Ramos (cell line): ENCODE data around the gene GNL1.

Experiments
- in situ Hi-C: fragments of 300-500 bp; cut with MboI; formaldehyde crosslinking; loops from one replicate; pipeline ENCODE4 v1.14.3; 2022; ENCODE audit warnings: low sequenced_read_pairs; ENCODE audit not compliant: unreplicated experiment

GNL1 gene

GRCh38 chr6:30570740-30571074 is 14.4 kb upstream of the GNL1 start:
- in situ Hi-C loops, result no loop called here

- in situ Hi-C loops, result no loop called here
Measured at GRCh38 chr6:30570263-30570662, 14.0 kb upstream of the GNL1 start.

DNA sequence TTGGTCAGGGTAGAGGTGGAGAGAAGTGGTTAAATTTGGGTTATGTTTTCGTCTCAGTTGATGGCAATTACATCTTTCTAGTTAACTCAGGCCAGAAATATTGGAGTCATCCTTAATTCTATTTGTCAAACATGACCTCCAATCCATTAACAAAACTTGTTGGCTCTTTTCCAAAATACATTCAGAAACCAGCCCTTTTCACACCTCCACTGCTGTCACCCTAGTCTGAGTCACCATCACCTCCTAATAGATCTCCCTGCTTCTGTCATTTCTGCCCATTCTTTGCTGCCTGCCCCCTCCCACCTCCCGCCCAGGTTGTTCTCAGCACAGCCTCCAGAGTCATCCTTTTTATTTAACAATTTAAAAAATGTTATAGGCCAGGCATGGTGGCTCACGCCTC is 12.0 kb upstream of the GNL1 start:
- in situ Hi-C loops, result no loop called here

DNA sequence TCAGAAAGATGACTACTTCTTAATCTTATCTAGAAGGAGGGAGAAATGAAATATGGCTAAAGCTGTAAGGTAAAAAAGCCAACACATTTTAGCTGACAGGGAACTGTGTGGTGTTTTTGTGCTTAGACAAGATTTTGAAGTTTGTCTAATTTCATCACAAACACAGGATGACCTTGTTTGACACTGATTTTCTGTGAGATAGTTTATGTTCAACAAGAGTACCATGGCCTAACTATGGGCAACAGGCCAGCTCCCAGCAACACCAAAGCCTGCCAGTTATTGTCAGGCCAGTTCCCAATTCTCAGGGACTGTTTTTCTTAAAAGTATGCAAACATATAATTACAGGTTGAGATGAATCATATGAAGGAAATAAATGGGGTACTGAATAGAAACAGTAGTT is 9.5 kb upstream of the GNL1 start:
- in situ Hi-C loops, result no loop called here

GRCh38 chr6:30564114-30564513 is 7.8 kb upstream of the GNL1 start:
- in situ Hi-C loops, result no loop called here

DNA sequence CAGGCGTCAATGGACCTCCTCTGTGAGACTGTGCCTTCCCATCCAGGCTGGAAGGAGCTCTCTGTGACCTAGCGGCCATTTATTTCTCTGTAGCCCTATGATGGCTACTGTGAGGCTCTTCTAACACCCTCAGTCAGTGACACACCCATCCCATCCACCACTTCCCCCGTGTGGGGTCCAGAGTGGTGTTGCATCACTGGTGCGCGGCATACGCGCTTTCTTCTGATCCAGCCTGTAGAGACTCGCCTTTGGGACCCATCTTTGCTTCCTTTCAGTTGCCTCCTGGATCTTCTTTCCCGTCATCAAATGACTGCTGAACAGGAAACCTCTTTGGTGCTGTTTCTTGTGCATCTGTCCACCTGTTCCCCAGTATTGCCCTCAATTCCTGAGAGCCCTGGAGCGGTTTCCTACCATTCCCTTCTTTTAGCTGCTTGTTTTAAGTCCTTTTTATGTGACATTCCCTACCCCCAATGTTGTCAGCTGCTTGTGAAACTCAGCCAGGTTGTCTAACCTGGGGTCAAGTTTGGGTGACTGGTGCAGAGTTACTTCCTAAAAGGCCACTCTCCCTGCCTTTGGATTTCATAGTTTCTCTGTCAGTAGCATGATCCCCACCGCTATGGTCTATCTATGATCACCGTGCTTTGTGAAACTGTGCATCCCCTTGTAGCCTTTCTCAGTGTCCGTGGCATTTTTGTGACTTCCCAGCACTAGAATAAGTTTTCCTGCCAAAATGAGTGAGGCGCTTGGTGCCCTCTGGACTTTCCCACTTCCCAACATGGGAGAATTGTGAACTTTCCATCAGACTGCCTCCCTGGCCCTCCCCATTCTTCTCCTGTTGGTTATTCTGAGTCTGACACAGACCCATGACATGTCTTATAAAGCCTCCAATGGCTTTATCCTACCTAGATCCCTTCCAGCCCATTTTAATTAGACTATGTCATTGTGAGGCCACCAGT is 6.5 kb upstream of the GNL1 start:
- in situ Hi-C loops, result no loop called here

GRCh38 chr6:30560930-30561329 is 4.6 kb upstream of the GNL1 start:
- in situ Hi-C loops, result no loop called here

DNA sequence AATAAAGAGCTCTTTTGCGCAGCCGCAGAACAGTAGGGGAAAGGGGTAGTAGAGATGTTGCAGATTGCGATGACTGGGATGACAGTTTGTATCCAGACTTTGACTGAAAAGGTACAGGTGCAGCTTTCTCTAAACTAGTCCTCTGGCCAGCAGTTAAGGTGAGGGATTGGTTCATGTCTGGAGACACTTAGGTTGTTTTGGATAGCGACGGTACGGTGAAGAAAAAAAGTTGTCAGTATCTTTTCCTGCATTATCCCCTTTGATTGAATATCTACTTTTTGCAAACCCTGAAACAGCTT is 1.3 kb upstream of the GNL1 start:
- in situ Hi-C loops, result no loop called here

- in situ Hi-C loops, result no loop called here
Measured at GRCh38 chr6:30556906-30557682, 805 bp upstream of the GNL1 start, which contains the start of gene PRR3. PRR3 (plus strand) TSS chr6:30557295; CDS start chr6:30557345, 50 bp downstream.

- in situ Hi-C loops, result no loop called here
Measured at GRCh38 chr6:30555816-30556065, 548 bp downstream of the GNL1 start.

DNA sequence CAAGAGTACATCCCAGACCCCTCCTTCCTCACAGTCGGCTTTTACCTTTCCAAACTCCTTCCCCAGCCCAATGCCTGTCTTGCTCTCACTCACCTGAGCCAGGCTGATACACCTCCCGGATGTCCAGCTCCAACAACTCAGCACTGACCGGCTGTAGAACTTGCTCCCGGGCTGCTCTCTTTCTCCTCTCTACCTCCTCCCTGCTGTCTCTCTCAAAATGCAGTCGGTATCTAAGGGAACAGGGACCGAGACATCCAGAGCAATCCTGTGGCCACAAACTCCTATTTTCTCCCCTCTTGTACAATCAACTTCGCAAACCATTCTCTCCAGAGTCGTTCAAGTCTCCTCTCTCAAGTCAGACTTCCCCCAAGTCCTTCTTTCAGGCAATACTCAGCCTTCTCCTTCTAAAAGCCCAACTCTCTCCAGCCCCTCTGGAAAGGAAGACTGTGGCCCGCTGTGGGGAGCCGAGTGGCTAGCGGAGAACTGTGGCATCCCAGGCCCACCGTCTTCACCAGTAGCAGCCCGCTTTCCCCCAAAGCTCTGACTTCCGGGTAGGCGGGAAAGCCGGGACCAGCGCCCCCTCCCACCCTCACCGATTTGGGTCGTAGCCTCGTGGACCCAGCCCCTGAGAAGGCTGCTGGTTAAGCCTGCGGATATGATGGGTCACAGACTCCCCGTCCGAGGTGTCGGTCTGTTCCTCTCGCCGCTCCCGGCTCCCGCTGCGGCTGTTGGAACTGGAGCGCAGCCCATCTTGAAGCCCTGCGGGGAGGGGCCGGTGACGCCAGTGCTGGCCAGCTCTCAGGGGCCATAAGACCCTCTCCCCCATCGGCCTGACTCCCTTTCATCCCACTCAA is 1.1 kb downstream of the GNL1 start:
- in situ Hi-C loops, result no loop called here

DNA sequence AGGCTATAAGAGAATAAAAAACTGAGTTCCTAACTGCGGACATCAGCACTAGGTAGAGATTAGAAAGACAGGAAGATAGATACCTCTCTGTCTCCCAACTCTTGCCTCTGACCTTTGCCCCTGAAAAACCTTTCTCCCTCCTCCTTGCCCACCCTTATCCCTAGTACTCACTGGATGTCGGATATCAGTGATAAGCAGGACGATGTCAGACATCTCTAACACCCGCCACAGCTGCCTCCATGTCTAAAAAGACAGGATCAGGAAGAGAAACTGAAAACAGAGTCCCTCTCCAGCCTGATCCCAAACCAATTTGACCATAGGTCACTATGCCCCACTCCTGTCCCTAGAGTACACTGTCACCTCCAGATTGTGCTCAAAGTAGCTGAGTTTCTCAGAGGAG is 1.9 kb downstream of the GNL1 start:
- in situ Hi-C loops, result no loop called here

GRCh38 chr6:30548375-30548774 is 7.9 kb downstream of the GNL1 start:
- in situ Hi-C loops, result no loop called here

GRCh38 chr6:30547454-30547853 is 8.8 kb downstream of the GNL1 start:
- in situ Hi-C loops, result no loop called here

DNA sequence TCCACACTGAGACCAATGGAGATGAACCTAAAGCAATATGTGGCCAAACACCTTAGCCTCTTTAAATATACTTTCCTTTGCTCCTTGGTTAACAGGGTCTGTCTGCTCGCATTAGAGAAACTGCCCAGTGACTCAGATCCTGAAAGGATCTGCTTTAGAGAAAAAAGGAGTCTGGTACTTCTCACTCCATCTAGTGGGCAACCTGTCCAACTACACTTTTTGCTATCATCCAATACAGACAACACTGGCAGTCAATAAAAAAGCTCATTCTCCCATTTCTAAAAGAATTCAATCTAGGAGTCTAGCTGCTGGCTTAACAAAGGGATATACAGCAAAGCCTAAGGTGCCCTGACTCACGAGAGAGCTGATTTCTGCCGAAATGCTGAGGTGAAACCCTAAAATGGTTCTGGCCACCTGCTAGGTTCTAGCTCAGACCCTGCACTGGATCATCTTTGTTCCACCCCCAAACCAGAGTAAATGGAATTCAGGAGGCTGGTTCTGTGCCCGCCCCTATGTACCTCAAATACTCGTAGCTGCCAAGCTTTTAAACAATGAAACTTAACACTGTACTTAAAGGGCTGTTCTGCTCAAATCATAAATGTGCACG is 11.5 kb downstream of the GNL1 start:
- in situ Hi-C loops, result no loop called here

DNA sequence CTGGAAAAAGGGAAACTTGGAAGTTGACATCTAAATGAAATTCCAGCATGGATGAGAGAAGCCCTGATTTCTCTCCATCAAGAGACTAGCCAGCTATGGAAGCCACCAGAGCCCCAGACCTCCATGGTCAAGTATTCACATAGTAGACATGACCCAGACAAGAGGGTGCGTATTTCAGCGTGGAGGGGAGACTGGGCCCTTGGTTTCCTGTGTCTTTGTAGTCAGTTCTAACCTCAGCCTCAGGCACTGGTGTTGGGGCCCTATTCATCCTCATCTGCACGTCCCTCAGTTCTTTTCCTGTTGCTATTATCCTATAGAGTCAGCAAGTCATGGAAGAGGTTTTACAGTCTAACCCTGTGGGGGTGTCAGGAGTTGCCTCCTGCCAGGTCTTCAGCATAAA is 12.5 kb downstream of the GNL1 start:
- in situ Hi-C loops, result no loop called here

DNA sequence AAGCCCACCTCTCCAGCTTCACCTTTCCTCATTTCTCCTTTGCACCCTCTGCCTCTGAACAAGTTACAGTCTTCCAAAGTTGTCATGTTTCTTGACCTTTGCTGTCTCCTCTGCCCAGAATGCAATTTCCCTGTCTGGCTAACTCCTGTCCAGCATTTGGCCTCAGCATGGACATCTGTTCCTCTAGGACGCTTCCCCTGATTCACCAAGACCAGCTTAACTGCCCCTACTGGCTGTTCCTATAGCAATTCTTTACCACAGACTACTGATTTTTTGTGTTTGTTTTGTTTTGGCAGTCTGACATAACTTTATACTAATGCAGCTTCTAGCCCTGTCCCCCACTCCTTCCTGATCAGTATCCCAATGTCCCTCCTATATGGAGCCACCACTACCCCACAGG is 13.4 kb downstream of the GNL1 start:
- in situ Hi-C loops, result no loop called here

DNA sequence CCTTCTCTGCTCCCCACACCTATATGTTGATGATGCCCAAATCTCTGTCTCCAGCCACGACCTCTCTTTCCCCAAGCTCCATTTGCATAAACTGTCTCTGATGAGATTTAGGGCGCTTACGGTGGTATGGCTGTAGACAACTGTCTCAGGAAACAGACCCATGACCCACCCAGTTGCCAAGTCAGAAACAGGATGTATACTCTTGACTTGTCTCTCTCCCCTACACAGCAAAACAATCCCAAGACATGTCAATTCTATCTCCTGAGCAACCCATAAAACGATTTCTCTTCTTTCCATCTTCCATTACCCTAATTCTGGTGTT is 13.9 kb downstream of the GNL1 start:
- in situ Hi-C loops, result no loop called here

DNA sequence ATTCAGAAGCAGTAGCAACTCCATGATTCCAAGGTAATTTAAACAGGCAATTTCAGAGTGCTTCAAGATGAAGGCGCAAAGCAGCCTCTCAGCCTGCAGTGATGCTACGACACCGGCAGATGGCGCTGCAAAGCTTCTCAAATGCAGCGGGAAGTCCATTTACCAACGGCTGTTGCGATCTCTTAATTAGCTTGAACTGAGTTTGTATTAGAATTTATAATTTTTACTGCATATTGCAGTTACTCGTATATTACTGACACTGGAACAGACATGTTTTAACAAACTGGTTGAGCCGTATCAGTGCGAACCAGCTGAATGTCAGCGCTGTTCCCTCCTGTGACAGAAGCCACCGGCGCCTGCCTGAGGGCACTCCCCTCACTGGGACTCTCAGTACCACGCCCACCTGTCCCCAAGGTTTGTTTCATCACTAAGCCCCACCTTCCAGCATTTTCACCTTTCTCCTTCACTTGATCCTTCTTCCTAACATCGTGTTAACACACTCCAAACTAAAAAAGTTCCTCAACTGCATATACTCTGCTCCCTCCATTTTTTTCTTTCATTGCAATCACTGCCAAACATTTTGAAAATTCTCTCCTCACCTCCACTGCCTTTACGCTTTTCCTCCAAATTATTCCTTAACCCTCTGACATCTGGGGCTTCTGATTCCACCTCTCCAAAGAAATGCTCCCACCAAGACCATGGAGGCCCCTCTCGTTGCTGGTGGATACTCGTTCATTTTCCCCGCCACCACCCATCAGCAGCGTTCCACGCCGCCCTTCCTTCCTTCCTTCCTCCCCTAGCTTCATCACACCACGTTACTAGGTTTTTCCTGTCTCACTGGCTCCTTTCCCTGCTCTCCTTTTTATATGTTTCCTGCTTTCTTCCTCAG is 14.5 kb downstream of the GNL1 start:
- in situ Hi-C loops, result no loop called here

DNA sequence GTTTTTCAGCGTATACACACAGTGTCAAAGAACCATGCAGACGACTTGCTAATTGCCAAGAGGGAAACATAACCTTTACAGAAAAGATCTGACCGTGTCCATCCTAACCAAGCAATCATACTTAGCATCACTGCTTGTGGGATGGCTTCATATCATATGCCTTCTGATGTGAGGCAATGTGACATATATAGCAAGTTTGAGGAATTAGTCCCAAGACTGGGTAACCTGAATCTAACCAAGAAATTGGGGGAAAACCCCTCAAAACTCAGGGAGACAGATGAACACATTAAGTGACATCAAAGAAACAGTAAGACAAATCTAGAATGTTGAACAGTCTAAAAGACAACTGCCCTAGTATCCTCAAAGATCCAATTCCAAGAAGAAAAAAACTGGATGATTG is 18.4 kb downstream of the GNL1 start:
- in situ Hi-C loops, result loop anchor here (5.0 to 10.0 kb wide), 2 partner anchors 56 to 547 kb away; no protein-coding TSS in a partner anchor
